ENCODE results near the gene ANKHD1.
"Not testable (repeated sequence)": the region's sequence is repeated elsewhere in the genome, so short reads cannot be mapped to it uniquely, and the experiment has no call there.

ANKHD1 gene

GRCh38 chr5:140567136-140567818, 165.6 kb downstream of the ANKHD1 start:
- no peak for DNase-seq

GRCh38 chr5:140567871-140568270, 166.2 kb downstream of the ANKHD1 start:
- no peak for DNase-seq

DNA sequence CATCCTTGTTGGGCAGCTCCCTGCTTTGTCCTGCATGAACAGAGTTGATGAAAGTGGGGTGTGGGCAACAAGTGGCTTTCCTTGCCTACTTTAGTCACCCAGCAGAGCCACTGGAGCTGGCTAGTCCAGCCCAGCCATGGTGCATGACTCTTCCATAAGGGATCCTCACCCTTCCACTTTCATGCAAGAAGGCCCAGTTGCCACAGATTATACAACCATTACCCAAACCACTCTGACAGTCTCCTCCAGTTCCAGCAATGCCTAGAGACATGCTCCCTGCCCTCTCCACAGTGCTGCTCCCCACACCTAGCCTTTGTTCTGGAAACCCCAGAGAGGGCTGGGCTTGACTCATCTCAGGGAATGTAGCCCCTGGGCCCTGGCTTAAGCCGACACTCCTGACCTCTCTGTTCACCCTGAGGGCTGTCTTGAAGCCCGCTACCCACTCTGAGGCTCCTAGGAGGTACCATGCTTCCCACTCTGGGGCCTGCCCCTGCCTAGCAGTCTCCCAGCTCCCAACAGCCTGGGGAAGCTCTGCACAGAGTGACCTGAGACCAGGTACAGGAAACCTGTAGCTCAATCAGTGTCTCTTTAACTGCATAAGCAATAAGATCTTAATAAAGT, 166.9 kb downstream of the ANKHD1 start:
- DNase-seq, result no peak

- no peak for DNase-seq
These were observed 167.6 kb downstream of the ANKHD1 start for GRCh38 chr5:140569197-140569596.

DNA sequence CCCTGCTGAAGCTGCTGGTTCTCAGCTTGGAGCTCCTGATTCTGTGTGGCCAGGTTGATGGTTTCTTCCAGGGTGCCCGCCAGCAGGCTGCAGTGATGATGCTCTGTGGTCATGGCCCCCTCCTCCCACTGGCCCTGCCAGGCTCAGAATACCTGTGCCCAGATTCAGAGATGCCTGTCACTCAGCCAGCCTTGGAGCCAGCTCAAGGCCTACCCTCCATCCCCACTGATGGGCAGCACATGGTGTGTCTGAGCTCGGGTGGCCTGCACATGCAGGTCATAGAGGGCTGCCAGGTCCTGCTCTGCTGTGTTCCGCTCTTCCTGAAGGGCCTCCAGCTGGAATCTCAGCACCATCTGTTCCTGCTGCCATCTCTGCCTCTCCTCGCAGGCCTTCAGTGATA, 168.4 kb downstream of the ANKHD1 start:
- DNase-seq, result no peak

DNA sequence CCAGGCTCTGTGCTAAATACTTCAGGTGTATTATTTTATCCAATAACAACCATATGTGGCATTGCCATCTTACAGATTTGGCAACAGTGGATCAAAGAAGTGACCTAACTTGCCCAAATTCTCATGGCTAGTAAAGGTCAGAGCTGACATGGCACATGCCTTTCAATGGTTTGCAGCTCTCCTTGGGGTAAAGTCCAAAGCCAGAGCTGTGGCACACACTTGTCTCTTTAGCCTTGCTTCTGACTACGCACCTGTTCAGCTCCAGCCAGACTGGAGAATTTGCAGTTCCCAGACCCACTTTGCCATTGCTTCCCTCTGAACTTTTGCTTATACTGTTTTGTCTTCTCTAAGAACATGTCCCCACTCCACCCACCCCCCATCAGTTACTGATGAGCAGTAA, 168.9 kb downstream of the ANKHD1 start:
- no peak for DNase-seq

DNA sequence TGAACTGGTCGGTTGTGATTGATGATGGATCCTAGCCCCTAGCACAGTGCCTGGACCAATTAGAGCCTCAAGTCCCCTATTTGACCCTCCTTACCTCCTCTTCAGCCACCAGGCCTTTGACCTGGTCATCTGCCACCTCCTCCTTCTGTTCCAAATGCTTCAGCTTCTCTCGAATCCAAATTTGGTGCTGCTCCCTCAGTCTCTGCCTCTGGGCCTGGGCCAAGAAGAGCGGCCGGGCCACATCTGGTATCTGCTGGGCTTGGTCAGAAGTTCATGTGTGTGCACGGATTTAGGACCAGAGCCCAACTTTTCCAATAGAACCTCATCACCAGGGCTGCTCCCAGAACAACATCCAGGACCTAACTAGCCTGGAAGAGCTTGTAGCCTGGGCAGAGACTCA, 169.5 kb downstream of the ANKHD1 start:
- no peak for DNase-seq

DNA sequence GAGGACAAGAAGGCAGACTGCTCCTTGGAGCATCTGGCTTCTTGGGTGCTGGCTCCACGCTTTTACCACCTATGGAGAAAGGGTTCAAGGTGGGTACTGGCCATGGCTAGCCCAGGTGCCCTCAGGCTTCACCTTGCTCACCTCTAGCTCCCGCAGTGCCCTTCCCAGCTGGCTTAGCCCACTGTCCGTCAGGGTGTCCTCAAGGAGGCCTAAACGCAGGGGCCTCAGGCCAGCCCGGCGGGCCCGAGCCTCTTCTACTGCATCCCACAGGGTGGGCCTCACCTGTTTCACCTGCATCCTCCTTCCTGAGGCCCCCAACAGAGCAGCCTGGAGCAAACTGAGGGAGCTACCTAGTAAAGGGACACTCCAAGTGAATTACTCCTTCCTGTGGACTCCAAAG, 172.1 kb downstream of the ANKHD1 start:
- DNase-seq, result no peak

DNA sequence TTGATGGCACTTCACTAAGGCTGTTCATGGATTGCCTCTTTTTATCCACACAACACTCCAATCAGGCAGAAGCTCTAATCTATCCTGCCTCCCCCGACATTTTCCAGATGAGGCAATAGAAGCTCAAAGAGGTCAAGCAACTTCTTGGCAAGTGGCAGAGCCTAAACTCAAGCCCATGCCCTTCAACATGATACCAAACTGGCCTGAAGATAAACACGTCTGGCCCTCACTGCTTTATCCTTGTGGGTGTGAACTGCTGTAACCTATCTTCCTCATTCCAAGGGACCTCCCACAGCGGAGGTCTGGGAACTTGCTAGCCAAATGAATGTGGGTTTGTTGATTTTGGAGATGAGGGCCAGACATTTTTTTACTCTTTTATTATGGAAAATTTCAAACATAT, 172.5 kb downstream of the ANKHD1 start:
- DNase-seq, result no peak

DNA sequence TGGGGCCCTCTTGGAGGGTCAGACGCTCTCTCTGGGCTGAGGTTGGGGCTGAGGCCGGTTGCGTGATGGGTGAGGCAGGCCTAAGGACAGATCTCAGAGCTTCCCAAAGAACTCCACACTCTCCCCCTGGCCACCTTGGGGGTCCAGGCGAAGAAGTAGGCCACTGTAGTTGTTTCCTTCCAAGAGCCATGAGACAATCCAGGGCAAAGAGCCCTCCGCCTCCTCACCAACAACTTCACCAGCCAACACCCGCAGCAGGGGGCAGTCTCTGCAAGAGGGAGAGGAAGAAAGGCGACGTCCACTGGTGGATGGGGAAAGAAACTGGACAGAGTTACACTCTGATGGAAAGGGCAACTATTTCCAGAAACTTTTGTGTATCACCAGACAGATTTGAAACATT, 173.7 kb downstream of the ANKHD1 start:
- DNase-seq, result no peak

GRCh38 chr5:140576776-140577201, 175.2 kb downstream of the ANKHD1 start:
- no peak for DNase-seq

GRCh38 chr5:140579188-140579747, 177.6 kb downstream of the ANKHD1 start:
- not testable (repeated sequence) for DNase-seq

GRCh38 chr5:140587495-140587894, 185.9 kb downstream of the ANKHD1 start:
- no peak for DNase-seq

DNA sequence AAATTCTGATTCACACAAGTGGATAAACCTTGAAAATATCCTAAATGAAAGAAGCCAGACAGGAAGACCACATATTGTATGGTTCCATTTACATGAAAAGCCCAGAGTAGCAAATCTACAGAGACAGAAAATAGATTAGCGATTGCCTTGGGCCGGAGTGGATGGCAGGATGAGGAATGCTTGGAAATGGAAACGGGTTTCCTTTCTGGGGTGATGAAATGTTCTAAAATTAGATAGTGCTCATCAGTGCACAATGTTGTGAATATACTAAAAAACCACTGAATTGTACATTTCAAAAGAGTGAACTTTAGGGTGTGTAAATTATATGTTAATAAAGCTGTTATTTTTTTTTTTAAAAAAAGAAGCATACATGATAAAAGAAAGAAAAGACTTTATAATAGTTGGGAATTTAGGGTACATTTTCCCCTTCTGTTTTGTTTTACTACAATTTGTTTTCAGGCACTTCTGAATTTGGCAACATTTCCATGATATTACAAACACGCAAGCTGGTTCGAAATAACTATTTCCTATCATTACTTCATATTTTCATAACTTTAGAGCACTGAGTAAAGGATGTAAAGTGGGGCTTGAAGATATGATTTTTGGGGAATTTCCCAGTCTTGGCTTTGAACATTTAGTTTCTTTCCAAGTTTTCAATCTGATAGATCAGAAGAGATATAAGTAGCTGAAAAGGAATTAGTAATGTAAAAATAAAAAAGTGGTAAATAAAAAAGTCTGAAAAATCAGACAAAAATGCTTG, 186.9 kb downstream of the ANKHD1 start:
- no peak for DNase-seq
